Measurements from ENCODE around the gene LRRC9. TPM values are rescaled to one million over a fixed set of nuclear protein-coding genes. Genes with fewer than 3 reads are reported as not detected.
"Not testable (repeated sequence)": the region's sequence is repeated elsewhere in the genome, so short reads cannot be mapped to it uniquely, and the experiment has no call there.

The LRRC9 gene
- total RNA-seq, 3 donors from 2014 or later (not counting 1 experiment from before 2014, with no cell fraction given): not detected

GRCh38 chr14:60025571-60025970, 105.6 kb downstream of the LRRC9 start:
- peaks cover 2% of the 10 kb centered on the region for H3K27me3 ChIP-seq (ENCODE audit: control insufficient read depth, insufficient read depth, low read length)
- Mint-ChIP-seq H3K4me1 (no peaks in the 10 kb centered on the region), H3K36me3 (no peaks in the 10 kb centered on the region), H3K27me3 (ENCODE audit: low read depth in 2 of 2) (peaks cover 15 to 43% of the 10 kb centered on the region in 2 donors), H3K9me3 (peaks cover 0 to 3% of the 10 kb centered on the region in 2 donors), H3K27ac (no peak overlapping the region), H3K4me3 (no peak overlapping the region)
- H3K4me3 ChIP-seq (ENCODE audit: low read length): no peak overlapping the region
- no peaks in the 10 kb centered on the region for H3K4me1 ChIP-seq (ENCODE audit: control insufficient read depth, insufficient read depth, low read length)
- no peak overlapping the region for H3K27ac ChIP-seq (ENCODE audit: low read length)
- TF ChIP-seq CTCF (IDR thresholded peaks at IDR 0.05): no peak
- H3K36me3 ChIP-seq (ENCODE audit: control insufficient read depth, insufficient read depth, low read length): no peaks in the 10 kb centered on the region
- intact Hi-C loops (cut with micrococcal nuclease): no loop called here
- H3K9me3 ChIP-seq (ENCODE audit: control insufficient read depth, insufficient read depth, low read length): no peaks in the 10 kb centered on the region
- ATAC-seq (no peak), DNase-seq (no peak)

- H3K4me3 ChIP-seq (ENCODE audit: low read length): no peak overlapping the region
- TF ChIP-seq CTCF (IDR thresholded peaks at IDR 0.05): no peak
- no peaks in the 10 kb centered on the region for H3K36me3 Mint-ChIP-seq
- no peaks in the 10 kb centered on the region for H3K4me1 ChIP-seq (ENCODE audit: control insufficient read depth, insufficient read depth, low read length)
- H3K4me3 Mint-ChIP-seq: no peak overlapping the region
- H3K27ac ChIP-seq (ENCODE audit: low read length): no peak overlapping the region
- intact Hi-C loops (cut with micrococcal nuclease): no loop called here
- H3K4me1 Mint-ChIP-seq: no peaks in the 10 kb centered on the region
- WGBS (ENCODE audit: insufficient coverage): 100% methylated on average over 1 of the region's 1 CpG
- H3K27me3 ChIP-seq (ENCODE audit: control insufficient read depth, insufficient read depth, low read length): no peaks in the 10 kb centered on the region
- no peak overlapping the region for H3K27ac Mint-ChIP-seq
- H3K9me3 ChIP-seq (ENCODE audit: control insufficient read depth, insufficient read depth, low read length): no peaks in the 10 kb centered on the region
- DNase-seq: no peak
- H3K27me3 Mint-ChIP-seq (ENCODE audit: low read depth in 2 of 2): peaks cover 19 to 36% of the 10 kb centered on the region in 2 donors
- no peaks in the 10 kb centered on the region for H3K9me3 Mint-ChIP-seq
- no peaks in the 10 kb centered on the region for H3K36me3 ChIP-seq (ENCODE audit: control insufficient read depth, insufficient read depth, low read length)
- ATAC-seq: no peak
These were observed 115.2 kb downstream of the LRRC9 start for GRCh38 chr14:60035177-60035576.

GRCh38 chr14:60047976-60048375, 128.0 kb downstream of the LRRC9 start:
- H3K36me3 ChIP-seq (ENCODE audit: control insufficient read depth, insufficient read depth, low read length); H3K36me3 Mint-ChIP-seq; H3K4me1 Mint-ChIP-seq; H3K4me3 Mint-ChIP-seq; H3K4me3 ChIP-seq (ENCODE audit: low read length); H3K9me3 Mint-ChIP-seq; H3K27ac Mint-ChIP-seq; H3K27me3 ChIP-seq (ENCODE audit: control insufficient read depth, insufficient read depth, low read length); H3K27ac ChIP-seq (ENCODE audit: low read length); intact Hi-C loops (cut with micrococcal nuclease); H3K9me3 ChIP-seq (ENCODE audit: control insufficient read depth, insufficient read depth, low read length); ATAC-seq; H3K4me1 ChIP-seq (ENCODE audit: control insufficient read depth, insufficient read depth, low read length): not testable (repeated sequence)
- no CpG with 5 or more reads among the region's 1 CpG for WGBS (ENCODE audit: insufficient coverage)
- peak in 1 of 2 donors; percentile 28 for DNase-seq
- peaks cover 22 to 40% of the 10 kb centered on the region in 2 donors for H3K27me3 Mint-ChIP-seq (ENCODE audit: low read depth in 2 of 2)

GRCh38 chr14:60051721-60052221, 131.8 kb downstream of the LRRC9 start:
- TF ChIP-seq CTCF (IDR thresholded peaks at IDR 0.05): no peak
- ATAC-seq: peak in 1 of 3 donors; percentile 35
- no peak overlapping the region for H3K27ac ChIP-seq (ENCODE audit: low read length)
- peaks cover 10 to 34% of the 10 kb centered on the region in 2 donors for H3K27me3 Mint-ChIP-seq (ENCODE audit: low read depth in 2 of 2)
- H3K4me3 ChIP-seq (ENCODE audit: low read length): no peak overlapping the region
- H3K27ac Mint-ChIP-seq: no peak overlapping the region
- 25% methylated on average over 3 of the region's 3 CpGs for WGBS (ENCODE audit: insufficient coverage)
- no peaks in the 10 kb centered on the region for H3K9me3 Mint-ChIP-seq
- peaks cover 5 to 7% of the 10 kb centered on the region in 2 donors for H3K4me1 Mint-ChIP-seq
- H3K9me3 ChIP-seq (ENCODE audit: control insufficient read depth, insufficient read depth, low read length): no peaks in the 10 kb centered on the region
- DNase-seq: peak in 1 of 2 donors; percentile 55
- H3K36me3 Mint-ChIP-seq: no peaks in the 10 kb centered on the region
- no peak overlapping the region for H3K4me3 Mint-ChIP-seq
- peaks cover 9% of the 10 kb centered on the region for H3K4me1 ChIP-seq (ENCODE audit: control insufficient read depth, insufficient read depth, low read length)
- no peaks in the 10 kb centered on the region for H3K36me3 ChIP-seq (ENCODE audit: control insufficient read depth, insufficient read depth, low read length)
- no peaks in the 10 kb centered on the region for H3K27me3 ChIP-seq (ENCODE audit: control insufficient read depth, insufficient read depth, low read length)
- intact Hi-C loops (cut with micrococcal nuclease): no loop called here
